AG08396 (cell line): ENCODE data around the gene HSFX2.
A peak's percentile ranks its signal among the peaks of the same experiment; 100 is the strongest.
"Not testable (repeated sequence)": the region's sequence is repeated elsewhere in the genome, so short reads cannot be mapped to it uniquely, and the experiment has no call there.

Experiments used
- DNase-seq: peaks from one replicate; pipeline ENCODE4 v3.0.0; 2012; ENCODE audit warnings: low spot score, mixed read lengths

HSFX2 gene

GRCh38 chrX:149587359-149587758, 7.8 kb downstream of the HSFX2 start, which contains the start of gene MAGEA9B:
MAGEA9B (minus strand) TSS chrX:149587459; CDS start chrX:149583179, 4,280 bp downstream.
- not testable (repeated sequence) for DNase-seq

- DNase-seq, result not testable (repeated sequence)
These were observed 9.5 kb downstream of the HSFX2 start for GRCh38 chrX:149585631-149586030.

- DNase-seq, result not testable (repeated sequence)
These were observed 21.7 kb downstream of the HSFX2 start for GRCh38 chrX:149573456-149573855.

GRCh38 chrX:149572743-149573142, 22.4 kb downstream of the HSFX2 start:
- no peak for DNase-seq

GRCh38 chrX:149571770-149572169, 23.3 kb downstream of the HSFX2 start:
- no peak for DNase-seq

GRCh38 chrX:149570668-149571067, 24.4 kb downstream of the HSFX2 start:
- DNase-seq, result peak; percentile 33

GRCh38 chrX:149569770-149570169, 25.3 kb downstream of the HSFX2 start:
- DNase-seq, result no peak

- DNase-seq, result no peak
These were observed 26.3 kb downstream of the HSFX2 start for GRCh38 chrX:149568701-149569296.

- DNase-seq, result no peak
These were observed 27.3 kb downstream of the HSFX2 start for GRCh38 chrX:149567621-149568417.

- no peak for DNase-seq
These were observed 31.8 kb downstream of the HSFX2 start for GRCh38 chrX:149563359-149563758.

GRCh38 chrX:149555251-149555650, 39.9 kb downstream of the HSFX2 start:
- not testable (repeated sequence) for DNase-seq

GRCh38 chrX:149551939-149552248, 43.2 kb downstream of the HSFX2 start:
- DNase-seq, result not testable (repeated sequence)

- not testable (repeated sequence) for DNase-seq
These were observed 43.7 kb downstream of the HSFX2 start for GRCh38 chrX:149551245-149551938.

- not testable (repeated sequence) for DNase-seq
These were observed 44.7 kb downstream of the HSFX2 start for GRCh38 chrX:149550454-149550853.

GRCh38 chrX:149549701-149550100, 45.4 kb downstream of the HSFX2 start, which contains the start of gene HSFX3:
HSFX3 (minus strand) TSS chrX:149549924; CDS start chrX:149549852, 72 bp downstream.
- DNase-seq, result not testable (repeated sequence)

- DNase-seq, result not testable (repeated sequence)
These were observed 47.3 kb downstream of the HSFX2 start for GRCh38 chrX:149547782-149548181.

- DNase-seq, result not testable (repeated sequence)
These were observed 48.2 kb downstream of the HSFX2 start for GRCh38 chrX:149546962-149547361.

- DNase-seq, result not testable (repeated sequence)
These were observed 49.3 kb downstream of the HSFX2 start for GRCh38 chrX:149545545-149546543.
